ENCODE measurements around the gene COX4I1.

GRCh38 chr16:85812811-85813700 is 13.6 kb downstream of the COX4I1 start:
- TF ChIP-seq EP300 (IDR thresholded peaks at IDR 0.05; ENCODE audit: low read depth) (no peak), POLR2AphosphoS5 (IDR thresholded peaks at IDR 0.05) (no peak)
- TF ChIP-seq, protein P1, sequence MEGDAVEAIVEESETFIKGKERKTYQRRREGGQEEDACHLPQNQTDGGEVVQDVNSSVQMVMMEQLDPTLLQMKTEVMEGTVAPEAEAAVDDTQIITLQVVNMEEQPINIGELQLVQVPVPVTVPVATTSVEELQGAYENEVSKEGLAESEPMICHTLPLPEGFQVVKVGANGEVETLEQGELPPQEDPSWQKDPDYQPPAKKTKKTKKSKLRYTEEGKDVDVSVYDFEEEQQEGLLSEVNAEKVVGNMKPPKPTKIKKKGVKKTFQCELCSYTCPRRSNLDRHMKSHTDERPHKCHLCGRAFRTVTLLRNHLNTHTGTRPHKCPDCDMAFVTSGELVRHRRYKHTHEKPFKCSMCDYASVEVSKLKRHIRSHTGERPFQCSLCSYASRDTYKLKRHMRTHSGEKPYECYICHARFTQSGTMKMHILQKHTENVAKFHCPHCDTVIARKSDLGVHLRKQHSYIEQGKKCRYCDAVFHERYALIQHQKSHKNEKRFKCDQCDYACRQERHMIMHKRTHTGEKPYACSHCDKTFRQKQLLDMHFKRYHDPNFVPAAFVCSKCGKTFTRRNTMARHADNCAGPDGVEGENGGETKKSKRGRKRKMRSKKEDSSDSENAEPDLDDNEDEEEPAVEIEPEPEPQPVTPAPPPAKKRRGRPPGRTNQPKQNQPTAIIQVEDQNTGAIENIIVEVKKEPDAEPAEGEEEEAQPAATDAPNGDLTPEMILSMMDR (IDR thresholded peaks at IDR 0.05), result no peak
